IPS-20b (cell line): Measurements from ENCODE around the gene ACAP1.
A peak's percentile ranks its signal among the peaks of the same experiment; 100 is the strongest.
"Not testable (repeated sequence)": the region's sequence is repeated elsewhere in the genome, so short reads cannot be mapped to it uniquely, and the experiment has no call there.

ENCODE experiments used
- H3K27ac ChIP-seq: one replicate; pipeline ENCODE4 v1.5.1; 2013; ENCODE audit warnings: low read length
- H3K27me3 ChIP-seq: 2 replicates; pipeline ENCODE4 v1.6.1; 2013; ENCODE audit warnings: mild to moderate bottlenecking, low read length, inconsistent platforms; ENCODE audit not compliant: insufficient read depth
- H3K36me3 ChIP-seq: 2 replicates; pipeline ENCODE4 v1.6.1; 2013; ENCODE audit warnings: low read depth, mild to moderate bottlenecking, inconsistent platforms, low read length, moderate library complexity; ENCODE audit not compliant: insufficient read depth
- H3K4me1 ChIP-seq: 2 replicates; pipeline ENCODE4 v1.6.1; 2013; ENCODE audit warnings: mild to moderate bottlenecking, control low read depth, inconsistent platforms, low read length, moderate library complexity; ENCODE audit not compliant: insufficient read depth
- H3K4me3 ChIP-seq: 2 replicates; pipeline ENCODE4 v1.5.1; 2013; ENCODE audit warnings: mild to moderate bottlenecking, low read length, inconsistent platforms
- H3K9ac ChIP-seq: 2 replicates; pipeline ENCODE4 v1.6.1; 2013; ENCODE audit warnings: low read depth, mild to moderate bottlenecking, inconsistent platforms, low read length, moderate library complexity
- H3K9me3 ChIP-seq: 2 replicates; pipeline ENCODE4 v1.6.1; 2013; ENCODE audit warnings: mild to moderate bottlenecking, low read depth, low read length, inconsistent platforms; ENCODE audit not compliant: insufficient read depth

The ACAP1 gene

DNA sequence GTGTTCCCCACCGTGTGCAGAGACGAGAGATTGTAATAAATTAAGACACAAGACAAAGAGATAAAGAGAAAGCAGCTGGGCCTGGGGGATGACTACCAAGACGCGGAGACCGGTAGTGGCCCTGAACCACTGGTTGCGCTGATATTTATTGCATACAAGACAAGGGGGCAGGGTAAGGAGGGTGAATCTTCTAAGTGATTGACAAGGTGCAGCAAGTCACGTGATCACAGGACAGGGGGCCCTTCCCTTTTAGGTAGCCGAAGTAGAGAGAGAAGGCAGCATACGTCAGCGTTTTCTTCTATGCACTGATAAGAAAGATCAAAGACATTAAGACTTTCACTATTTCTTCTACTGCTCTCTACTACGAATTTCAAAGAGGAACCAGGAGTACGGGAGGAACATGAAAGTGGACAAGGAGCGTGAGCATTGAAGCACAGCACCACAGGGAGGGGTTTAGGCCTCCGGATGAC lies 3.7 kb upstream of the ACAP1 start:
- not testable (repeated sequence) for H3K4me3 ChIP-seq, H3K9ac ChIP-seq, H3K27ac ChIP-seq, H3K36me3 ChIP-seq, H3K27me3 ChIP-seq, H3K9me3 ChIP-seq
- H3K4me1 ChIP-seq: peaks cover 12% of the 10 kb centered on the region; the same call in 1 of the 2 replicates

GRCh38 chr17:7334938-7335538 lies 1.3 kb upstream of the ACAP1 start:
- H3K36me3 ChIP-seq: no peaks in the 10 kb centered on the region
- H3K27me3 ChIP-seq: no peaks in the 10 kb centered on the region
- no peak overlapping the region for H3K27ac ChIP-seq
- H3K4me3 ChIP-seq: no peak overlapping the region
- no peaks in the 10 kb centered on the region for H3K9me3 ChIP-seq
- no peak overlapping the region for H3K9ac ChIP-seq
- peaks cover 12% of the 10 kb centered on the region; the same call in 1 of the 2 replicates for H3K4me1 ChIP-seq

DNA sequence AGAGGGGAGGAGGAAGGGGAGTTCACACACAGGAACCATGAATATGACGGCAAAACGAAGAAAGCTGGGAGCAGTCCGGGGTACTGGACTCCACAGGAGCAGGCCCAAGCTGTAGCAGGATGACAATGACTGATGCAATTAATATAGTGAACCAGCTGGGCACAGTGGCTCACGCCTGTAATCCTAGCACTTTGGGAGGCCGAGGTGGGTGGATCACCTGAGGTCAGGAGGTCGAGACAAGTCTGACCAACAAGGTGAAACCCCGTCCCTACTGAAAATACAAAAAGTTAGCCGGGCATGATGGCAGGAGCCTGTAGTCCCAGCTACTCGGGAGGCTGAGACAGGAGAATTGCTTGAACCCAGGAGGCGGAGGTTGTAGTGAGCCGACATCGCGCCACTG lies 564 bp upstream of the ACAP1 start:
- H3K27ac ChIP-seq, H3K27me3 ChIP-seq, H3K36me3 ChIP-seq, H3K4me3 ChIP-seq, H3K9me3 ChIP-seq, H3K4me1 ChIP-seq: not testable (repeated sequence)
- H3K9ac ChIP-seq: peak overlapping the region; percentile 82; the same call in 1 of the 2 replicates

DNA sequence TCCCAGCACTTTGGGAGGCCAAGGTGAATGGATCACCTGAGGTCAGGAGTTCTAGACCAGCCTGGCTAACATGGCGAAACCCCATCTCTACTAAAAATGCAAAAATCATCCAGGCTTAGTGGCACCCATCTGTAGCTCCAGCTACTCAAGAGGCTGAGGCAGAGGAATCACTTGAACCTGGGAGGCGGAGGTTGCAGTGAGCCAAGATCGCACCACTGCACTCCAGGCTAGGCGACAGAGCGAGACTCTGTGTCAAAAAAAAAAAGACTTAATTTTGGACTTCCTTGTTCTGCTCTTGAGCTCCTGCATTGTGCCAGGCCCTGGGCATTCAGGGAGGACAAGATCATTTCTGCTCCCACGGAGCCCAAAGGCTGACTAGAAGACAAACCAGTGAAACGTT lies 1.3 kb downstream of the ACAP1 start:
- H3K4me3 ChIP-seq: peak overlapping the region; percentile 55; the same call in 1 of the 2 replicates
- not testable (repeated sequence) for H3K9ac ChIP-seq, H3K27me3 ChIP-seq, H3K36me3 ChIP-seq, H3K9me3 ChIP-seq, H3K4me1 ChIP-seq, H3K27ac ChIP-seq

DNA sequence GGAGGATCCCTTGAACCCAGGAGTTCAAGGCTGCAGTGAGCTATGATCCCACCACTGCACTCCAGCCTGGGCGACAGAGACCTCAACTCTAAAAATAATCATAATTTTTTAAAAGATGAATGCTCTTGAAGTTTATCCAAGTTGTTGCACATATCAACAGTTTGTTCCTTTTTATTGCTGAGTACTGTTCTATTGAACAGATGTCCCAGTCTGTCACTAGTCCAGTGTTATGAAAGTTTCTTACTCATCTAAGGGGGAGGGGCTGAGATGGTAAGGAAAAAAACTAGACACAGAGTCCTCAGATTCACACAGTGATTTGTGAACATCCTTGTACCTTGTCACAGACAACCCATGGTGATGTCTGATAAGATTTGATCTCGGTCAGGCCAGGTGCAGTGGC lies 3.9 kb downstream of the ACAP1 start:
- H3K4me3 ChIP-seq: no peak overlapping the region
- no peaks in the 10 kb centered on the region for H3K9me3 ChIP-seq
- H3K27ac ChIP-seq: no peak overlapping the region
- H3K27me3 ChIP-seq: no peaks in the 10 kb centered on the region
- H3K4me1 ChIP-seq: peaks cover 9% of the 10 kb centered on the region; the same call in 1 of the 2 replicates
- no peaks in the 10 kb centered on the region for H3K36me3 ChIP-seq
- H3K9ac ChIP-seq: no peak overlapping the region

DNA sequence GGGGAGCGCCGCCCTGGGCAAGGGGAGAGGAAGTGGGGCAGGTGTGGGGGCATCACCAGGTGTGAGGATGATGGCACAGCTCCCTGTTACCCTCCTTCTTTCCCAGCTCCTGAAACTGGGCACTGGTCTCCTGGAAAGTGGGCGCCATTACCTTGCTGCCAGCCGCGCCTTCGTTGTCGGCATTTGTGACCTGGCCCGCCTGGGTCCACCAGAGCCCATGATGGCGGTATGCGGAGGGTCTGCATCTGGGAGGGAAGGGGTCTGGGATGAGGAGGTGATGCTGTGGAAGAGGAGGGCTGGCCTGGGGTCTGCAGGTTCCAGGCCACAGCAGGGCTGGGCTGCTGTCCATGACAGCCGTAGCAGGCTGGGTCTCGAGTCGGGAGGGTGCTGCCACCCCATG lies 5.5 kb downstream of the ACAP1 start:
- no peak overlapping the region for H3K27ac ChIP-seq
- H3K9ac ChIP-seq: no peak overlapping the region
- no peaks in the 10 kb centered on the region for H3K27me3 ChIP-seq
- no peaks in the 10 kb centered on the region for H3K36me3 ChIP-seq
- 0 out of 2 replicates have a peak, but pooled peaks cover 4% of the 10 kb centered on the region for H3K4me1 ChIP-seq
- no peaks in the 10 kb centered on the region for H3K9me3 ChIP-seq
- H3K4me3 ChIP-seq: no peak overlapping the region

- Histone ChIP-seq H3K27ac (no peak overlapping the region), H3K9ac (no peak overlapping the region), H3K9me3 (no peaks in the 10 kb centered on the region), H3K36me3 (no peaks in the 10 kb centered on the region), H3K4me1 (no peaks in the 10 kb centered on the region), H3K4me3 (no peak overlapping the region), H3K27me3 (no peaks in the 10 kb centered on the region)
These were observed 6.9 kb downstream of the ACAP1 start for GRCh38 chr17:7343250-7343649.

GRCh38 chr17:7346761-7347614 lies 10.7 kb downstream of the ACAP1 start:
- H3K4me3 ChIP-seq: no peak overlapping the region
- H3K27ac ChIP-seq: no peak overlapping the region
- peaks cover 7% of the 10 kb centered on the region; the same call in 1 of the 2 replicates for H3K4me1 ChIP-seq
- no peaks in the 10 kb centered on the region for H3K36me3 ChIP-seq
- peaks cover 9% of the 10 kb centered on the region for H3K27me3 ChIP-seq
- no peak overlapping the region for H3K9ac ChIP-seq
- no peaks in the 10 kb centered on the region for H3K9me3 ChIP-seq

- Histone ChIP-seq H3K36me3 (no peaks in the 10 kb centered on the region), H3K27ac (no peak overlapping the region), H3K9me3 (no peaks in the 10 kb centered on the region), H3K4me3 (no peak overlapping the region), H3K4me1 (peaks cover 11% of the 10 kb centered on the region; the same call in 1 of the 2 replicates), H3K9ac (no peak overlapping the region), H3K27me3 (peaks cover 14% of the 10 kb centered on the region)
These were observed 11.5 kb downstream of the ACAP1 start for GRCh38 chr17:7347630-7348477.

DNA sequence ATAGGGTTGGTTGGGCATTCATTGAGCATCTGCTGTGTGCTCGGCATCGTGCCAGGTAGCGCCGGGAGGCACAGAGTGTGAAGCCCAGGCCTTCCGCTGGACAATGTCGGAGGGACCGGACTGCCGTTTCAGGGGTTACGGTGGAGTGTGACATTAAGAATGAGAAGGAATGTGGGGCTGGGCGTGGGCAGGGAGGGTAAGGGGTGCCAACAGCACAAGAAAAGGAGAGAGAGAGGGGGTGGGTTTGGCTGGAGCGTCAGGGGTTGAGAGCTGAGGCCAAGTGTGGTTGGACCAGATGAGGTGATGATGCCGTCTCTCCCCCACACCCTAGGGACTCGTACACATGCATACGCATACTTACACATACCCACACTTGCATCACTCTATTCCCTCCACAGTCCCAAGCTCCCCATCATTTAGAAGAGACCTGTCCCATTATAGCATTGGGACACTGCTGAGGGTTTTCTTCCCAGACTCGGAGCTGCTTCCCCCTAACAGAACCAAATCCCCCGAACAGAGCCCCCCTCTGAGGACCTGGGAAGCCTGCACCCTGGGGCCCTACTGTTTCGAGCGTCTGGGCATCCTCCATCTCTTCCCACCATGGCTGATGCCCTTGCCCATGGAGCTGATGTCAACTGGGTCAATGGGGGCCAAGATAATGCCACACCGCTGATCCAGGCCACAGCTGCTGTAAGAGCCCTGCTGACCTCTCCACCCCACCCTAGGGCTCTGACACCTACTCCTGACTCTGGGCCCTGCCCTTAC lies 12.3 kb downstream of the ACAP1 start:
- Histone ChIP-seq H3K27me3 (peaks cover 17% of the 10 kb centered on the region), H3K4me1 (peaks cover 12% of the 10 kb centered on the region; the same call in 1 of the 2 replicates), H3K4me3 (no peak overlapping the region), H3K36me3 (no peaks in the 10 kb centered on the region), H3K9me3 (no peaks in the 10 kb centered on the region), H3K9ac (no peak overlapping the region), H3K27ac (no peak overlapping the region)
